ENCODE measurements around the gene WWOX. TPM values are rescaled to one million over a fixed set of nuclear protein-coding genes. Genes with fewer than 3 reads are reported as not detected.

Gene WWOX
- total RNA-seq, 2 donors from 2014 or later = 30.0 to 35.4 TPM

DNA sequence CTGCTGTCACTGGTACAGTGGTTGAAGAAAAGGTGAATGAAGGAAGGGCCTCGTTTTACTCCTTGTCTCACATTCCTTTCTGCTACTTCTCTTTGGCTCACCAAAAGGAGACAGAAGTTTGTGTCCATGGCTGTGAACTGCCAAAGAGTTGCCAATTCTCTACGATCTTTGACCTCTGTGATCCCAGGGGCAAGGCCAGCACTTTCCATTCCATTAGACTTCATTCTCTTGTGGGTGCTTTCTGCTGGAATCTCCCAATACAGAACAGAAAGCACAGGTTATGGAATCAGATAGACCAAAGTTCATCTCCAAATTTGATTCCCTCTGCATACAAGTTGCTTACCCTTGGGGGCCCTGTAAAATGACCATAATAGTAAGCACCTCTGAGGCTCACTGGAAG is 1093.5 kb downstream of the WWOX start:
- Mint-ChIP-seq H3K9me3 (no peaks in the 10 kb centered on the region), H3K36me3 (ENCODE audit: low read depth) (no peaks in the 10 kb centered on the region), H3K27me3 (ENCODE audit: insufficient read depth) (peaks cover 2% of the 10 kb centered on the region), H3K27ac (no peak overlapping the region), H3K4me1 (peaks cover 14% of the 10 kb centered on the region), H3K4me3 (no peak overlapping the region)
- no peak overlapping the region for H3K4me3 ChIP-seq (ENCODE audit: low read length)
- H3K4me1 ChIP-seq (ENCODE audit: control insufficient read depth, insufficient read depth, low read length) = no peaks in the 10 kb centered on the region
- no peaks in the 10 kb centered on the region for H3K9me3 ChIP-seq (ENCODE audit: control insufficient read depth, low read length)
- no peak overlapping the region for H3K27ac ChIP-seq (ENCODE audit: low read depth, low read length)
- TF ChIP-seq CTCF (conservative IDR thresholded peaks at IDR 0.05) = no peak
- 66 to 81% methylated on average over 2 of the region's 2 CpGs for WGBS, 2 experiments (ENCODE audit: insufficient coverage in 1 of 2, insufficient read length in 1 of 2)
- DNase-seq = no peak
- H3K9ac ChIP-seq (ENCODE audit: extremely low read depth, low read length, poor library complexity, severe bottlenecking) = no peak overlapping the region
- no peaks in the 10 kb centered on the region for H3K36me3 ChIP-seq (ENCODE audit: control insufficient read depth, insufficient read depth, low read length)
- no peaks in the 10 kb centered on the region for H3K27me3 ChIP-seq (ENCODE audit: control insufficient read depth, insufficient read depth, low read length, poor library complexity, severe bottlenecking)

- H3K27me3 Mint-ChIP-seq (ENCODE audit: insufficient read depth) = peaks cover 2% of the 10 kb centered on the region
- H3K4me1 ChIP-seq (ENCODE audit: control insufficient read depth, insufficient read depth, low read length) = no peaks in the 10 kb centered on the region
- DNase-seq = no peak
- H3K4me3 ChIP-seq (ENCODE audit: low read length) = no peak overlapping the region
- H3K4me3 Mint-ChIP-seq = no peak overlapping the region
- no peaks in the 10 kb centered on the region for H3K36me3 ChIP-seq (ENCODE audit: control insufficient read depth, insufficient read depth, low read length)
- H3K9me3 ChIP-seq (ENCODE audit: control insufficient read depth, low read length) = no peaks in the 10 kb centered on the region
- H3K9ac ChIP-seq (ENCODE audit: extremely low read depth, low read length, poor library complexity, severe bottlenecking) = no peak overlapping the region
- peaks cover 5% of the 10 kb centered on the region for H3K4me1 Mint-ChIP-seq
- H3K9me3 Mint-ChIP-seq = no peaks in the 10 kb centered on the region
- H3K27ac Mint-ChIP-seq = no peak overlapping the region
- no peak for TF ChIP-seq CTCF (conservative IDR thresholded peaks at IDR 0.05)
- no peak overlapping the region for H3K27ac ChIP-seq (ENCODE audit: low read depth, low read length)
- WGBS, 2 experiments (ENCODE audit: insufficient coverage in 1 of 2, insufficient read length in 1 of 2) = 89 to 91% methylated on average over 6 to 8 of the region's 8 CpGs
- no peaks in the 10 kb centered on the region for H3K36me3 Mint-ChIP-seq (ENCODE audit: low read depth)
- no peaks in the 10 kb centered on the region for H3K27me3 ChIP-seq (ENCODE audit: control insufficient read depth, insufficient read depth, low read length, poor library complexity, severe bottlenecking)
Observed at GRCh38 chr16:79194291-79194690, 1094.8 kb downstream of the WWOX start.

DNA sequence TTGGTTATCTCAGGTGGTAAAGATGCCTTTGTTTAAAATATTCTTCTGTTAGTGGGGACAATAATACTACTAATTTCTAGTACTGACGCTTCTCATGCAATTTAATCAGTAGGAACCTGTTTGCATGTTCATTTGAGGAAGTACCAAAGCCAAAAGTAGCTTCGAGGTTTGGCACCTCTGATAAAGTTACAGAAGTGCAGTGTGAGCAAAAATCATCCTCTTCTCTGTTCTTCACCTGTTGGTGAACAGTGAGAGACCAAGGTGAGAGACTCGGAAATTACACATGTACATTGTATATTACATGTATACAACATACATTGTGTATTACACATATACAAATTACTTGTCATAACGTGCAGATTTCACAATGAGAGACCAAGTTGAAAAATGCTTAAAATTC is 1096.5 kb downstream of the WWOX start:
- no peaks in the 10 kb centered on the region for H3K36me3 ChIP-seq (ENCODE audit: control insufficient read depth, insufficient read depth, low read length)
- no peaks in the 10 kb centered on the region for H3K9me3 Mint-ChIP-seq
- no peak overlapping the region for H3K27ac Mint-ChIP-seq
- peaks cover 13% of the 10 kb centered on the region for H3K4me1 Mint-ChIP-seq
- DNase-seq = no peak
- no peaks in the 10 kb centered on the region for H3K36me3 Mint-ChIP-seq (ENCODE audit: low read depth)
- no peak overlapping the region for H3K27ac ChIP-seq (ENCODE audit: low read depth, low read length)
- no peaks in the 10 kb centered on the region for H3K27me3 ChIP-seq (ENCODE audit: control insufficient read depth, insufficient read depth, low read length, poor library complexity, severe bottlenecking)
- H3K4me1 ChIP-seq (ENCODE audit: control insufficient read depth, insufficient read depth, low read length) = no peaks in the 10 kb centered on the region
- no peak overlapping the region for H3K9ac ChIP-seq (ENCODE audit: extremely low read depth, low read length, poor library complexity, severe bottlenecking)
- TF ChIP-seq CTCF (conservative IDR thresholded peaks at IDR 0.05) = no peak
- WGBS, 2 experiments (ENCODE audit: insufficient coverage in 1 of 2, insufficient read length in 1 of 2) = 92 to 100% methylated on average over 3 of the region's 4 CpGs
- H3K4me3 ChIP-seq (ENCODE audit: low read length) = no peak overlapping the region
- no peaks in the 10 kb centered on the region for H3K9me3 ChIP-seq (ENCODE audit: control insufficient read depth, low read length)
- H3K4me3 Mint-ChIP-seq = no peak overlapping the region
- peaks cover 2% of the 10 kb centered on the region for H3K27me3 Mint-ChIP-seq (ENCODE audit: insufficient read depth)

Data from endodermal cell (in vitro differentiated cells).